ENCODE measurements around the gene PKM.

The PKM gene

DNA sequence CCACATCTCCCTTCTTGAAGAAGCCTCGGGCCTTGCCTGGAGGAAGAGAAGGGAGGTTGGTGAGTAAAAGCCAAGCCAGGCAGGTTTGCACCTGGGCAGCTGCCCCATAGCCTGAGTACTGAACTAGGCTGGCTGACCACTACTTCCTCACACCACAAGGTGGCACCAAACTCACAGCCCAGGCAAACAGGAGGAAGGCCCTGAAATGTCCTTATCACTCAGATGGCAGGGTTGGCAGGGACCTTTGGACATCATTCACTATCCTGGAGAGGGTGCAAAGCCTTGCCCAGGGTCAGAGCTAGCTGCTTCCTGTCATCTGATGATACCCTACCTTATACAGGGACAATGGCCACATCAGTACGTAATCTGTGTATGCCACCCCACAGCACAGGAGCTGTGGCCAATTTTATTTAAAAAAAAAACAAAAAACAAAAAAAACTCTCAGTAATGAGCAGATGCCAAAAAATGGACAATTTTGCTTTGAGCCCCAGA lies 31.2 kb downstream of the PKM start:
- peak; percentile 81 for DNase-seq

GRCh38 chr15:72199205-72199515 lies 31.8 kb downstream of the PKM start:
- no peak for DNase-seq

DNA sequence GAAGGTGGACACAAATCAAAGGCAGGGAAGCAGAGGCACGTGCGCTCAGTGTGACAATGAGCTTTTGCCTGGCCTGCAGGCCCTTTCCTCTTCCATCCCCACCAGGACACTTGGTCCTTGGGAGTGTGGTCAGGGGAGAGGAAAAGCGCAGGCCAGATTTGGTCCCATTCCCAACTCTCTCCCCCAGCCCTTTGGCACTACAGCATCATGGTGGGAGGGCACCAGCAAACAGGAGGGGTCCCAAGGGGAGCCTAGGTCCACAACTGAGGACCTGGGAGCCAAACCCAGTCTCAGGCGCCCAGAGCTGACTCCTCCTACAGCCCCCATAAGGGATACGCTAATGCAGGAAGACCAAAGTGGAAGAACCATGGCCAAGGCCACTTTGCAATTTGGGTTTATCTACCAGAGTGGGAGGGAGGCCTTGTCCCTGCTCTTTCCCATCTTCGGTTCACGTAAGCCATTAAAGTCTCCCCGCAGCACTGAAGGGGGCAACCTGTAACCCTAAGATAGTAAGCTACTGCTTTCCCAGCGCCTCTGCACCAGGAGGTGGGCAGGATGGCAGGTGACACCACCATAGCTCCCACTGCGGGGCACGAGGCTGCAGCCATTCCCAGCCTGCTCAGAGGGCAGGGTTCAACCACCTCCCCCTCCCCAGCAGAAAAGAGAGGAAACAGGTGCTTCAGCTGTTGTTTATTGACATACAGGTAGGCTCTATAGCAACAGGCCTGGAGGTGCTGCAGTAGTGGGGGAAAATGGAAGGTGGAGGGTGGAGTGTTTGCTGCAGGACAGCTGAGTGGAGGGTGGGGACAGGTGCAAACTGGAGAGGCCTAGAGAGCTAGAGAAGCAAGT lies 32.4 kb downstream of the PKM start:
- peak; percentile 89 for DNase-seq

DNA sequence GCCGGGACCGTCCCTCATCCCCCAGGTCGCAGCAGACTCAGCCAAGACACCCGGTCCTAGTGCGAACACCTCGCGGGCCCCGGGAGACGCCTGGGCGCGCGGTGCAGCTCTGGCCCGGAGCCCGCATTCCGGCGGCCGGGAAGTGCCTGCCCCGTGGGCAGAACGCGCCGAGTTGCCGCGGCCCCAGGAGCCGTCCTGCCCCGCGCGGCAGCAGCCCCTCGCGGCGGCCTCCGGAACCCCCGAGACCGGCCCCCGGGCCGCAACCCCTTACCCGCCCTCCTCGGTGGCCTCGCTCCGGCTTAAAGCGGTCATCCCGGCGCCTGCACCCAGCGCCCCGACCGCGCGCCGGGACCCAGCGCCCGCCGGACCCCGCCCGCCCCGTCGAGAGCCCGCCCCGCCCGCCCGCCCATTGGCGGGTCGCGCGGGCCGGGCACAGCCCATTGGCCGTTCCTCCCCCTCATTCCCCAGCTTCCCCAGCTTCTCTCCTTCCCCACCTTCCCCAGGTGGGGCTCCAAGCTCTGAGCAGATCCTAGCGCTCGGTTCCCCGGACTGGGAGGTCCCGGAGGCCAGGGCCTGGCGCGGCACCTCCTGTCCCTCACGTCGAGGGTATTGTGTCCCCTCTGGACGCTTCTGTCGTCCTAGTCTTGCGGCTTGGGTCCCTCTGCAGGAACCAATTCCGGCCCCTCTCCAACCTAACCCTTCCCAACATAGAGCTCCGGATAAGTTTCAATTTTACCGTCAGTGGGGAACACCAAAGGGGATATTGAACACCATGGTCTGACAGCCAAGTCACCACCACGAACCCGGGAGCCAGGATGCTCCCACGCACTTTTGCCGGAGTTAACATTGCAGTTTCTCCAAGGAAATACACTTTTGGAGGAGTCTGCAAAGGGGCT lies 33.3 kb downstream of the PKM start, which contains the start of gene GRAMD2A:
Gene GRAMD2A, minus strand, starts transcription at position 328 of the 896 bp plus-strand sequence.
- DNase-seq = peak; percentile 35

DNA sequence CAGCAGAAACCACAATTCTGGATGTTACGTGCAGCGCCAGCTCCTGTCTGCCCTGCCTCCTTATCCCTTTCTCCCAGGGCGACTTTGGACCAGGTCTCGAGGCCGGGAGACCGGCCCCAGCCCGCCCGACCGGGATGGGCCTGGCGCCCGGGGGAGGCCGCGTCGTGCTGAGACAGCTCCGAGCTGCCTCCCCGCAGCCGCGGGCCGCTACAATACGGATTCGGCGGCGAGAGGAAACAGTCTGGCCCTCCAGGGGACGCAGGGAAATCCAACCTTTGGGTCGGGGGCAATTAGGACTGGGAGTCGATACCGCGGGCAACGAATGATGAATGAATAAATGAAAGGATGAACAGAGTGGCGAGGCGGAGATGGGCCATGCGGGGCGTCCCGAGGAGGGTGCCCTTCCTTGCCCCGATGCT lies 33.9 kb downstream of the PKM start:
- DNase-seq = no peak

DNA sequence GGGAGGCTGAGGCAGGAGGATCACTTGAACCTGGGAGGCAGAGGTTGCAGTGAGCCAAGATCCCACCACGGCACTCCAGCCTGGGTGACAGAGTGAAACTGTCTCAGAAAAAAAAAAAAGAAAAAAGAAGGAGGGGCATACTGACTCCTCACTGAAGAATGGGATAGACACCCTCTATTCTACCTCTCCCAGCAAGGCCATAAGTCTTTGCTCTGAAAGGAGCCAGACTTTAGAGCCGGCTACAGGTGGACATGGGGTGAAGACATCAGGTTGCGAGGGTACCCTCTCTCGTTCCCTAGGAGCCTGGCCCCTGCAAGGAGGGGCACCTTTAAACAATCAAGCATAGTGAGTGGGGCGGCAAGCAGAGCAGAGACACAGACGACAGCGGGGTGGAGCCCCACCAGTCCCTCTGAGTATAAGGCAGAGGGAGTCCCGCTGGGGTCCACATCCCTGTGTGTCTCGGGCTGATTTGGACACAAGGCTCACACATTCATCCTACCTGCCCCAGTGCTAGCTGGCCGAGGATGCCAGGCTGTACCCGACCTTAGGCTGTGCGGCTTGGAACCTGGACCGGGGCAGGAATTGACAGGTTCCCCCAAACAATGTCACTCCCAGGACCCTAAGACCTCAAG lies 34.5 kb downstream of the PKM start:
- DNase-seq = no peak

DNA sequence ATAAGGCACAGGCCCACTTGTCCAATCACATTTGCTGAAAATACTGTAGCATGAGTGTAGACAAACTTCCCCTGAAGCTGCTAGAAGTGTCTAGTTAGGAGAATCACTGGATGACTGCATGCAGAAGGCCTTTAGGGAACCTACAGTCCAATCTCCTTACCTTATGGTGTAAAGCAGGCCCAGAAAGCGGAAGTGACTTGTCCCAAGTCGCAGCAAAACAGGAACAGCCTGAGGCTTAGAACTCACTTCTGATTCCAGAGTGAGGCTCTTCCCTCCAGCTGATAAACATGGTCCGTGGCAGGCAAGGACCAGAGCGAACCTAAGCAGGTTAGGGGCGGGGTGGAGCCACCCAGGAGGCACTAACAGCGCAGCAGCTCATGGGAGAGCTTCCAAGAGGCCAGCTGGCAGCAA lies 35.9 kb downstream of the PKM start:
- no peak for DNase-seq

DNA sequence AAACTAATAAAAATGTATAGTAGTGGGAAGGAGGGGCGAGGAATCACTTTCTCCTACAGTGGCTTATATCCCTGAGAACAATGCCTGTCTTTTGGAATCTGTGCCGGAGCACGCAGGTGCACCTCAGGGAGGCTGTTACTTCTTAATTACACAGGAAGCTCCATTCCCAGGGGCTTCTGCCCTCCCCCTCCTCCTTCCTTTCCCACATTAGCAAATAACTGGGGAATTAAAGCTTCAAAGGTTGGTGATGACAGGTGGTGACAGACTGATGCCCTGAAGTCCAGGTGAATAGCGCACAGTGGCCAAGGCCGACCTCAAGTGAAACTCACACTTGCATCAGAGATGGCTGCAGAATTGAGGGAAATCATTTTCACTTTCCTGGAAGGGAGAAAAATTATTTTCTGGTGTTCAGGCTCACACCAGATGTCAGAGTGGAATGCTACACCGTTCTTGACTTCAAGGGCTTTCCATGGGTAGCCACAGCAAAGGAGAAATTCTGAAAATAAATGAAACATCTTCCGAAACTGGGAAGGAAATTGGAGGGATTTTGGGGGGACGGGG lies 37.1 kb downstream of the PKM start:
- no peak for DNase-seq

GRCh38 chr15:72192416-72192815 lies 38.6 kb downstream of the PKM start:
- no peak for DNase-seq

- no peak for DNase-seq
Measured at GRCh38 chr15:72189250-72189902, 41.6 kb downstream of the PKM start.

- no peak for DNase-seq
Measured at GRCh38 chr15:72184165-72184811, 46.7 kb downstream of the PKM start.

GRCh38 chr15:72183781-72184164 lies 47.2 kb downstream of the PKM start:
- no peak for DNase-seq

- DNase-seq = no peak
Measured at GRCh38 chr15:72182673-72183072, 48.3 kb downstream of the PKM start.

- no peak for DNase-seq
Measured at GRCh38 chr15:72182244-72182643, 48.7 kb downstream of the PKM start.

GRCh38 chr15:72180761-72181324 lies 50.1 kb downstream of the PKM start:
- no peak for DNase-seq

GRCh38 chr15:72179950-72180581 lies 50.9 kb downstream of the PKM start:
- DNase-seq = no peak

GRCh38 chr15:72178976-72179585 lies 51.9 kb downstream of the PKM start:
- DNase-seq = no peak

GRCh38 chr15:72176743-72177142 lies 54.2 kb downstream of the PKM start:
- DNase-seq = no peak

GRCh38 chr15:72176159-72176558 lies 54.8 kb downstream of the PKM start:
- no peak for DNase-seq

GRCh38 chr15:72175186-72176044 lies 55.6 kb downstream of the PKM start:
- no peak for DNase-seq
